ENCODE results near the gene OR10Z1. TPM values are rescaled to one million over a fixed set of nuclear protein-coding genes. Genes with fewer than 3 reads are reported as not detected.

Gene OR10Z1, protein sequence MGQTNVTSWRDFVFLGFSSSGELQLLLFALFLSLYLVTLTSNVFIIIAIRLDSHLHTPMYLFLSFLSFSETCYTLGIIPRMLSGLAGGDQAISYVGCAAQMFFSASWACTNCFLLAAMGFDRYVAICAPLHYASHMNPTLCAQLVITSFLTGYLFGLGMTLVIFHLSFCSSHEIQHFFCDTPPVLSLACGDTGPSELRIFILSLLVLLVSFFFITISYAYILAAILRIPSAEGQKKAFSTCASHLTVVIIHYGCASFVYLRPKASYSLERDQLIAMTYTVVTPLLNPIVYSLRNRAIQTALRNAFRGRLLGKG
- not detected for total RNA-seq

DNA sequence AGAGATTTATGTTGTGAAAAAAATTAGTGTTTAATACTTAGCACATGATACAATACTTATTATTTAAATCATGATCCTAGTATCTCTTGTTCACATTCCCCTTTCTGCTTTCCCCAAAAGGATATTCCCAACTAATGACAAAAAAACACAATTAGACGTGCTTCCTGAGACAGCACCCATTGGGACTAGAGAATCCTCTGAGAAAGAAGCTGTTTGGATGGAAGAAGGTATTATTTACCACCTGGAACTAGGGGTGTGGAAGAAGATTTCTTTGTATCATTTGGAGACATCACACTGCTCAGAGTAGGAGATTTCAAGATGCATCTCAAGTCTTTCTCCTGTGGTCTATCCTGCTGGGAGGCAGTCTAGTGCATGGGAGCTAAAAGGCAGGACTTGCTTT, at the start of gene OR10Z1:
TSS of gene OR10Z1 (plus strand) at position 301 of the 400 bp plus-strand sequence. CDS start 1,171 bp downstream, outside the sequence.
- DNase-seq (ENCODE audit: low spot score) = no peak
- ATAC-seq = no peak

DNA sequence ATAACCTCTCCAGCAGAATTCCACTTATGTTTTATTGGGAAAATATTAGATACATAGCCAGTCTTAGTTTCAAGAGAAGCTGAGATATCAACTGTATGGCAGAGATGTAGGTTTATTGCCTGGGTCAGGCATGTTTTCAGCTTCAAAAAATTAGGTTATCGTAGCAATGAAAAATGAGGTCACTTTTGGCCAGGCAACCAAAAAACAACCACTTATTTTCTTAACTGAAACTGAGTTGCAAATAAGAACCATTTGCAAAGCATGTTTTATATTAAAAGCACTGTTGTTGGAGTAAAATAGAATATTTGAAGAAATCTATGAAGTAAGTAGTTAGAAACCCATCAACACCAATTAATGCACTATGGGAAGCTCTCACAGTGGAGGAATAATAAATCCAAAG, 45.4 kb upstream of the OR10Z1 start:
- ATAC-seq (no peak), DNase-seq (ENCODE audit: low spot score) (no peak)

DNA sequence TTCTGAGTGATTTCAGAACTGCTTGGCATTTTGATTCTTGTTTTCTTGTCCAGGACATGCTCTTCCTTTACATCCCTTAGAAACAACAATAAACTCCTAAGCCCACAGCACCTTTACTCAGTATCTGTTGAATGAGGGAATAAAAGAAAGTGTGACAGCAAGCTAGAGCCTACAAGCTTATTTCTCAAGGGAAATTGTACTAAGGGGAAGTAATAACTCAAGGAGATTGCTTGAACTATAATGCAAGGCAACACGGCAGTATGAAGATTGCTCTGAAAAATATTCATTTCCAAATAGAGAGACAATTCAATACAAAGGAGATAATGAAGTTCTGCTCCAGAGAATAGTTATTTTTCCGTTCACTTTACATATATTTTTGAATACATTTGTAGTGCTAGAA, 41.2 kb upstream of the OR10Z1 start:
- DNase-seq (ENCODE audit: low spot score) (no peak), ATAC-seq (no peak)

DNA sequence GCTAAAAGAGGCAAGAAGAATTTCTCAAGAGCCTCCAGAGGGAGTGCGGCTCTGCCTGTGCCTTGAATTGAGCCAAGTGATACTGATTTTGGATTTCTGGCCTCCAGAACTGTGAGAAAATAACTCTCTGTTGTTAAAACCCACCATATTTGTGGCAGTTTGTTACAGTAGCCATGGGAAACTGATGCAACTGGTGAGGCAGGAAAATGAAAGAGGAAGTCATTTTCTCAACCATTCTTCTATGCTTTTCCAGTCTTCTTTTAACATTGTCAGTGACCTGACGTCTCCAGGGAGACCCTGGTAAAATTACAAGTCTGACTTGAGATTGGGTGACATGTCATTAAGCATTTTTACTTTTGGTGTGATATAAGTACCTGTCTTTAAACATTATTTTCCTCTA, 40.5 kb upstream of the OR10Z1 start:
- no peak for ATAC-seq
- DNase-seq (ENCODE audit: low spot score) = no peak

DNA sequence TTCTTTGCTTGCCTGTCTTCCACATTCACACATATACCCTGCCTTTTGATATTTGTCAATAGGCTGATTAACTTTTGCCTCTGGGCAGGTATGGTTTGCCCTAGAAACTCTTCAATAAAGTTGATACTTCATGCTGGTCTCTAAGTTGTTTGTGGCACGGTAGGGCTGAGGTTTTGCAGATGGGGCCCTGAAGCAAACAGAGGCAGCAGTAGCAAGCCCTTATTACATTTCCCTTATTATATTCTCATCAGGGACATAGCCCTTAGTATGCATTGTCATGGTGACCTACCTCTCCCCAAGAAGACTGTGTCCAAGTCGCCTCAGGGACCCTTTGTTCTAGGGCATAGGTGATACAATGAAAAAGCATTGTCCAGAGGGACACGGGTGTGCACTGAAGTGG, 34.6 kb upstream of the OR10Z1 start, which contains the start of gene OR6P1:
TSS of gene OR6P1 (minus strand) at position 101 of the 400 bp plus-strand sequence. CDS start 6,976 bp downstream, outside the sequence.
- DNase-seq (ENCODE audit: low spot score) (no peak), ATAC-seq (no peak)

DNA sequence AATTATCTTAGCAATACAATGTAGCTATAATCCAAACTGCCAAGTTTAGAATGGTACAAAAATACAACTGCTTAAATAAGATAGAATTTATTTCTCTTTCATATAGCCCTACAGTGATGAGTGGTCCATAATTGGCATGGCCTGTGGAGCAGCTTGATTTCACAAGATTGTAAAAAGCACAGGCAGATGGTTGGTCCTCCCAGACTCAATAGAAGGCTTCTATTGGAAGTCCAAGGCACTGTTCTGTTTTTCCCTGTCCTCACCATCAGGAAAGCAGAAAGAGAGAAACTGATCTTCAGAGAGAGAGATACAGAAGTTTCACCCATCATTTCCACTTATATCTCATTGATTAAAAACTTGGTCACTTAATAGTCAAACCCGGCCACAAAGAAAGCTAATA, 32.8 kb upstream of the OR10Z1 start:
- ATAC-seq (no peak), DNase-seq (ENCODE audit: low spot score) (no peak)

DNA sequence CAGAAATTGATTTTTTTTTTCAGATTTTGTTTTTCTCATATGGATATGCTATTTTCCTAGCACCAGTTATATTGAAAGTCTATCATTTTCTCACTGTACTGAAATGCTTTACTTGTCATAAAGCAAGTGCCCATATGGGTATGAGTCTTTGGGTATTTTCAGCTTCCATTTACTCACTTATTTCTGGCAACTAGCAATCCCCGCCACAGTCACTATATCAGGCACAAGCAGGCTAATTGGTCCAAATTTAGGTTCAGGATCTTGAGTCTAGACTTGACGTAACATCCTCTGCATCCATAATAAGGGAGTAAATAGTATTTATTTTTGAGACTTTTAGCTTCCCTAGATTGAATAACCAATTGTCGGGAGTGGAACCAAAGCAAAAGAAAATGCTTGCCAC, 27.5 kb upstream of the OR10Z1 start:
- ATAC-seq = no peak
- DNase-seq (ENCODE audit: low spot score) = no peak

DNA sequence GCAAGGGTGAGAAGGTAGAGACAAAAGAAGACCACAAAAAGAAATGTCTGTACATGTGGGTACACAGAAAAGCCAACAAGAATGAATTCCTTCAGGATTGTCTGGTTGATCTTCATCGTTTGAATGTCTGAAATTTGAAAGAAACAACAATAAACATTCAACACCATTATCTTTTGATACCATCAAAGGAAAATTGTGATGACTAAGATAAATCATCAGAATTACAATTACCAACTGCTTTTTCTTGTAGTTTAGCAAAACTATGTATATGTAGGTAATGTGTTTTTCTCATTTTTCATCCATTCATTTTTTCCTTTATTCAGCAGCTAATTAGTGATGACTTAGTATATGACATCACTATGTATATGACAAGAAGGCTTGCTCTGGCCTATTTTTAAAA, 25.3 kb upstream of the OR10Z1 start, which contains the start of gene OR10X1:
TSS of gene OR10X1 (minus strand) at position 167 of the 400 bp plus-strand sequence. CDS start at position 167, 0 bp downstream.
- ATAC-seq (no peak), DNase-seq (ENCODE audit: low spot score) (no peak)

DNA sequence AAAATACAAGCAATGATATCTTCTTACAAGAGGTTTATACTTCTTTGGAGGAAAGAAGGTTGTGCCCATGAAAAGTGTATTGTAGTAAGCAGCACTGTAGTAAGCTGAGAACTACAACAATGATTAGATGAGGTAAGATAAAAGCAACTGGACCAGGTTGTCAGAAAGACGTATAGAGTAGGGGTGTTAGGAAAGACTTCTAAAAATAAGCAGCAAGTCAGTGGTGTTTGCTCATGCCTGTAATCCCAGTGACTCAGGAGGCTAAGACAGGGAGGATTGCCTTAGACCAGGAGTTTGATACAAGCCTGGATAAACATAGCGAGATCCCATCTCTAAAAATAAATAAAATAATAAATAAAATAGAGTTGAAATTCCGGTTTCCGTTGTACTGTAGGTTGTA, 21.1 kb upstream of the OR10Z1 start:
- ATAC-seq (no peak), DNase-seq (ENCODE audit: low spot score) (no peak)

DNA sequence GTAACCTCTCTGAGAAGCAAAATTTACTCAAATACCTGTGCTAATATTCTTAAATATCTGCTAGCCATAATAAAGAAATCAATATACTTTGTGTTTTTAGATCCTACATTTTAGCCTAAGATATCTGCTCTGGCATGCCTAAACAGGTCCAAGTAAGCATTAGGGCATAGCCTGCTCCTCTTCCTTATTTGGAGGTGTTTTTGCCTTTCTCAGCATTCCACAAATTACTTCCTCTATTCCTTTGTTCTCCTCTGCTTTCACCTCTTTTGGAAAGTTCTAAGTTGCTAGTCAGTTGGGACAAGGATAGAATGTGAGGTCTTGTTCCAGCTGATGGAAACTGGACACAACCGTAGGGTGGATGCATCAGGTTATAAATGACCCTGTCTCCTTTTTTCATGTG, 18.1 kb upstream of the OR10Z1 start:
- no peak for ATAC-seq
- DNase-seq (ENCODE audit: low spot score) = no peak

DNA sequence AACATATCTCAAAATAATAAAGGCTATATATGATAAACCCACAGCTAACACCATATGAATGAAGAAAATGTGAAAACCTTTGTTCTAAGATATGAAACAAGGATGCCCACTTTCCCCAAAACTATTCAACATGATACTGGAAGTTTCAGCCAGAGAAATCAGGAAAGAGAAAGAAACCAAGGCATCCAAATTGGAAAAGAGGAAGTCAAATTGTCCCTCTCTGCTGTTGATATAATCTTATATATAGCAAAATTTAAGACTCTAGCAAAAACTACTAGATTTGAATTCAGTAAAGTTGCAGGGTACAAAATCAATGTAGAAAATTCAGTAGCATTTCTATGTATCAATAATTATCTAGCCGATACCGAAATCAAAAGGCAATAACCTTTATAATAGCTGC, 4.3 kb upstream of the OR10Z1 start:
- DNase-seq (ENCODE audit: low spot score) (no peak), ATAC-seq (no peak)

DNA sequence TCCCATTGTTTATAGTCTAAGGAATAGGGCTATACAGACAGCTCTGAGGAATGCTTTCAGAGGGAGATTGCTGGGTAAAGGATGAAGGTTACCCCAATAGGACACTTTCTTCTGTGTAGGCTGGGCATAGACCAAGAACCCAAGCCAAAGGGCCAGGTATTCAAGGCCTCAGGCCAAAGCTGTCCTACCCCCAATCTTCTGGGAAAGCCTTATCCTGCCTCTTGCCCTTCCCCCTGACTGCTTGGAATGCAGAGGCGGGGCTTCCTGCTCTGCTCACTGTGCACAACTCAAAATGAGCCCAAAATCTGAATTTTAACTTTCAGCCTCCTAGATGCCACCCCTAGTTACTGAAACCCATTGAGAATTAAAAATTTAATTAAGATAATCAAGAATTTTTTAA, 2.2 kb downstream of the OR10Z1 start:
- no peak for DNase-seq (ENCODE audit: low spot score)
- no peak for ATAC-seq

DNA sequence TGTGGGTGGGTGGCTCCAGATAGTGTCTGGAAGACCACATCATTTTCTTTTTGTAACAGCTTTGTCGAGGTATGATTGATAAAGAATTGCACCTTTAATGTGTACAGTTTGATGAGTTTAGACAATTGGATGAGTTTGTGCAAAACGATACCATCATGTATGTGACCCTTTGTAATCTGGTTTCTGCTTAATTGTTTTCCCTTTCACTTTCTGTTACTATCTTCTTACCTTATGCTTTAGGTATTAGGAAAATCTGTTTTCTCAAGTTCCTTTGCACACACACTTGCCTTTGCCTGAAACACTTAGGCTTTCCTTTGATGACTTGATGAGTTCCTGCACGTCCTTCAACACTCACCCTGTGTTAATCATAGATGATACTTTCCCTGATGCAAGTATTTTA, 6.8 kb downstream of the OR10Z1 start:
- no peak for ATAC-seq

DNA sequence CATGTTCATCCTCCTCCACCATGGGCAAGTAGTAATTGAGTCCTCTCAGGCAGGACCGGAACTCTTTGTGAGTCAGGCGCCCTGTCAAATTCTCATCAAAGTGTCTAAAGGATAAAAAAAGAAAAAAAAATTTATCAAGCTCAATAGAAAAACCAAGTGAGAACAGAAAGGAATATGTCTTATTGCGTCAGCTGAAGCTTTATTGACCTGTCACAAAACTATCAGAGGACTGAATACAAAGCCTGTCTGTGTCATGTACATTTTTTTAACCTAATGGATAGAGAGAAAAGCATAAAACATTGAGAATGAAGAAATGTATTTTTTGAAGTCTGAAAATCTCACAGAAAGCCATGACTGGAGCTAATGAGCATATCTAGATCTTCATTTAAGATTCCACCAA, 8.7 kb downstream of the OR10Z1 start:
- ATAC-seq (no peak), DNase-seq (ENCODE audit: low spot score) (no peak)

More for the DNA sequence above, 6.8 kb downstream of the OR10Z1 start:
- no peak for DNase-seq (ENCODE audit: low spot score)

DNA sequence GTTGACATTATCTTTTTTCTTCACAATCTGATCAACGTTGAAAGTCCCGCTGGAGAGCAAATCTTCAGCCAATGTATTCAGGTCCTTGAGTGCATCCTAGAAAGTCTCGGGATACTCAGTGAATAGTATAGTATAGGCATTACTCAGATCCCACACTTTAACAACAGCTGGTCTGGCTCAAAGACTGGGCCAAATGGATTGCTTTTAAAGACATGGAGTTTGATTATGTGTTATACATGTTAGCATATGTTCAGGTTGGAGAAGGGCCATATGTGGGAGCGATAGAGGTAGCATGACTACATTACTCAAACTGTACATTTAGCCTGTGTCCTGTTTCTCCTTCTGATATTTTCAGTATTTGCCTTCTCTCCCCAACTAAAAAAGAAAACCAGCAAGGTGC, 33.1 kb downstream of the OR10Z1 start:
- ATAC-seq (no peak), DNase-seq (ENCODE audit: low spot score) (no peak)

DNA sequence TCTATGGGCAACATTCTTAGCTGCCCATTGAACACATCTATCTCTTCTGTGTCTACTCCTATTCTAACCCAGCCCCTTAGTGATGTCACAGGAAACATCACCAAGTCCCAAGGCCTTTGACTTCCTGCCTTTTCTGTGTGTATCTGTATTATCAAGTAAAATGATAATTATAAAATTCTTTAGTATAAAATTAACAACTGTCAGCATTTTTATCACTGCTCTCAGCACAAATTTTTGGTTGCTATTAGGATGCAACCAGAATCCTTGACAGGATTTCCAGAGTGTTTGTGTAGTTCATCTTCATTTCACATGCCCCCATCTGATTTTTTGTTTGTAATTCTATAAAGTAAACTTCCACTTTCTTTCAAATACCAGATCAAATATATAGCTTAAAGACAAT, 33.8 kb downstream of the OR10Z1 start:
- no peak for ATAC-seq

DNA sequence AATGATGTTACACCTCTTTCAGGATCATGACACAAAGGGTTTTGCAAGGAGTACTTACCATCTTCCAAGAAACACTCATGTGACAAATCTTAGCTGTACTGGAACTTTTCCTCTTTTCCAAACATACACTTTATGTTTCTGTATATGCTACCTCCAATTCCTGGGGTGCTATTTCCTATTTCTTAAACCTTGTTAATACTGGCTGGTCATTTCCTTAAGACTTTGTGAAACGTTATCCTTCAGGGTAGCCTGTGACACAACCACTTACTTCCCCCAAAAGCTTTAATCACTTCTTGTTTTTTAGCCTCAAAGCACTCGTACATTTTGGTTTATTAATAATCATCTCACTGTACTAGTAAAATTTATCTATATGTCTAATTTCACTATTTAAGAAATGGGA, 39.4 kb downstream of the OR10Z1 start:
- no peak for ATAC-seq

More for the DNA sequence above, 33.8 kb downstream of the OR10Z1 start:
- no peak for DNase-seq (ENCODE audit: low spot score)

DNA sequence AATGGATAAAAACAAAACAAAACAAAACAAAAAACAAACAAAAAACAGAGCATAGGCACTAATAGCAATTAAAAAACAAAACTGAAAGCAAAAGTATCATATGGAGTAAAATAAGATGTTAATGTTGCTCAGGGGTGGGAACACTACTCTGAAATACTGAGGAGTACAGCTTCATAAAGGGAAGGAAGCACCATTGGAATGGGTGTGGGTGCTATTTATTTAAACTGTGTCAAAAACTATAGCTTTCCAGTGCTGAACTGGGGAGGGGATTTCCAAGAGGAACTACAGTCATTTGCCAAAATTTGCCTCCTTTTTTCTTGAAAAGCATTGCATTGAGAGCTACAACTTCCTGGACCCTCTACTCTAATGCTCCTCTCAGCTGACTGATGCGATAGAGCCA, 41.4 kb downstream of the OR10Z1 start:
- no peak for DNase-seq (ENCODE audit: low spot score)
- ATAC-seq = no peak

More for the DNA sequence above, 39.4 kb downstream of the OR10Z1 start:
- DNase-seq (ENCODE audit: low spot score) = no peak

DNA sequence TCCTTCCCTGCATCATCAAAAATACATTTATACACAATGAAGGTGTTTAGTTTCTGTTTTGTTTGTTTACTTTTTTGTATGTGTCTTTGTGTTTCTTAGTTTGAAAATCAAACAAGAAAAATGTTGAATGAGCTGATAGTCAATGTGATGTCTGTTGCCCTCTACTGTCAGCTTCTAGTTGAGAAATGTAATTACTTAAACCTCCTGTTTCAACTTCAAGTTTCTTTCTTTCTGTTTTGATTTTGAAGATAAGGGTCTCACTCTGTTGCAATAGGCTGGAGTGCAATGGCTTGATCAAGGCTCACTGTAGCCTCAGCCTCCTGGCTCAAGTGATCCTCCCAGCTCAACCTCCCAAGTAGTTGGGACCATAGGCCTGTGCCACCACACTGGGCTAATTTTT, 44.0 kb downstream of the OR10Z1 start:
- no peak for DNase-seq (ENCODE audit: low spot score)
- ATAC-seq = no peak

DNA sequence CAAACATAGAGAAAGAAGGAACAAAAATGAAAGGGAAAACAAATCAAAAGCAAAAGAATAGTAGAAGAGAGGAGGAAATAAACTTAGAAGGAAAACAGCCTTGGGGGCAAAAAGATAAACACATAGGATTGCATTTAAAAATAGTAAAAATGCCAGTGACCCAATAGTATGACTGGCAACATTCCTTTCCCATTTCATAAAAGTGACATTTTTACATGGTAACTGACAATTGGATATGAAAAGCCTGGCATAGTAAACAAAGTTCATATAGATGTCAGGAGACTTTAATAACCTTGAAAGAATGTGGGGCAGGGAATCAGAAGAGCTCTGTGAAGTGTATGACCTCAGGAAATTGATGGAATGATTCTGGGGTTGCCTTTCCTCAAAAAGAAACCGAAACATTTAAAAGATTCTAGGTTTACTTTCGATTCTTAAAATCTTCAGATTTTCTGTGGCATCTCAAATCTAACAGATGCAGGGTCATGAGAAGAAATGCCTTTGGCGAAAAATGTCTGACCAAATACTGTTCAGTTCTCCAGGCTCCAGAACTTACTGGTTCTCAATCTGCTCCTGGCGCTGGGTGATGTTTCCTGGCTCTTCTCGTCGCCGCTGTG, 47.8 kb downstream of the OR10Z1 start:
- ATAC-seq = no peak
- DNase-seq (ENCODE audit: low spot score) = no peak

DNA sequence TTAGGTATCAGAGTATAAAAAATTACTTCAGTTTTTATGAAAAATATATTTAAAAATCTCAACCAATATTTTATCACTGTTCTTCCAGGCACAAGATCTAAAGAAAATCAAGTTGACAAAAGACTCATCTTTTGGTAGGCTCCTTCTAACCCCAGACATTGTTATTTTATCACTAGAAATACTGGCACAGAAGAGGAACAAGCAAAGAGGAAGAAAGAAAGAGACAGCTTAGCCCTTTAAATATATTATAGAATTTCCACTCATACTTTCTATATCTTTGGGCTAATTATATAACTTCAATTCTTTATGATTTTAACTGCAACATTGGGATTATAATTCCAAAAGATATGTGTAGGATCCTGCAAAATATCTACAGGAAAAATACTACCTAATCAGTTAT, 49.0 kb downstream of the OR10Z1 start:
- DNase-seq (ENCODE audit: low spot score) (no peak), ATAC-seq (no peak)

DNA sequence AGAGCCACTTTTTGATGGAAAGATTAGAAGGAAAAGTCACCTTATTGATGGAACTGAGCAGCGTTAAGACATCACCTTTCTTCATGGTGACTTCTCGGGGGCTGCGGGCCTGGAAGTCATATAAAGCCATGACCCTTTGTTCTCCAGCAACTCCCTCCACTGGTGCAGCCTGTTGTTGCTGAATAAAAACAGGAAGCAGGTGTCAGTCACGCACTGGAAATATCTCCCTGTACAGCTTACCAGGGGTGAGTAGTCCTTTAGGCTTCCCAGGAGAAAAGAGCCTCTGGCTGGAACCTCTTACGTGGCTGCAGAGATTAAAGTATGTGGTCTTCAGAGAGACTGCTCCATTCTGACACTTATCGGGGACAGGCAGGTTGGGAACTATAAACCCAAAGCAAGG, 49.5 kb downstream of the OR10Z1 start:
- no peak for ATAC-seq

More for the DNA sequence above, 49.5 kb downstream of the OR10Z1 start:
- no peak for DNase-seq (ENCODE audit: low spot score)

Measured in left lobe of liver (tissue), 2 donors.